Activated CD4-positive, alpha-beta T cell treated with anti-CD3 and anti-CD28 coated beads, Interleukin-2, amount 50 U/mL, for 4 hours (primary cell): ENCODE data around the gene DGCR6L.
A peak's percentile ranks its signal among the peaks of the same experiment; 100 is the strongest.
"Not testable (repeated sequence)": the region's sequence is repeated elsewhere in the genome, so short reads cannot be mapped to it uniquely, and the experiment has no call there.

ENCODE experiments used
- DNase-seq, 2 experiments: peaks; one replicate each; pipeline ENCODE4 v3.0.0-alpha.2; 2020

DGCR6L gene

DNA sequence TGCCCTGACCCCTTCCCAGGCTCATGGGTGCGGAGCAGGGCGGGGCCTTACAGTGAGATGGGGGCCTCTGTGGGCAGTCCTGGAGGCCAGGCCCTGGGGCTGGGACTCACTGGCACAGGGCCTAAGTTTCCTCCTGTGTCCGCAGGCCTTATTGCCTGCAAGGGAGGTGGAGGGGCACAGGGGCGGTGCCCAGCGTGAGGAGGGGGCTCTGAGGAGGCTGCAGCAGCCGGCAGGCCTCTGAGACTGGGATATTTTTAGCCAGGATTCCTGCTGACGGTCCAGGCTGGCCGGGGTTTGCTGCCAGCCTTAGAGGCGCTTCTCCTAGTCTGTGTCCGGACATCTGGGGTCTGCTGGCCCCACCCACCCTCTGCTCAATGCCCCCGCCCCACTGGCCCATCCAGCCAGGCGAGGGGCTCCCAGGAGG, 46.1 kb downstream of the DGCR6L start:
- DNase-seq = no peak

DNA sequence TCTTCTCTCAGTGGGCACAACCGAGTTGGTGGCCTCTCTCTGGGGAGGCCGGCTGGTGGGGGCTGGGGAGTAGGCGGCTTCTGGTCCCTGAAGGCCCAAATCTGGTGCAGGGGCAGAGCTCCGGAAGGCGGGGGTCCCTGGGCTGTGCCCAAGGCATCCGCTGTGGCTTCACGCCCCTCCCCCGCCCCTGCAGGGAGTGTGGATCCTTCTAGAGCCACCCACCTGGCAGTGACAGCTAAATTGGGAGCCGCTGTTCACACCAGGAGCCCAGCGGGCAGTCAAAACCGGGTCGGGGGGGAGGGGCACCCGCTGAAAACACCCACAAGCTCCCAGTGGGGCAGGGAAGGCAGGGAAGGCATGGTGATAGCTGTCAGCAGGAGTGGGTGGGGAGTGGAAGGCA, 47.2 kb downstream of the DGCR6L start:
- no peak for DNase-seq

DNA sequence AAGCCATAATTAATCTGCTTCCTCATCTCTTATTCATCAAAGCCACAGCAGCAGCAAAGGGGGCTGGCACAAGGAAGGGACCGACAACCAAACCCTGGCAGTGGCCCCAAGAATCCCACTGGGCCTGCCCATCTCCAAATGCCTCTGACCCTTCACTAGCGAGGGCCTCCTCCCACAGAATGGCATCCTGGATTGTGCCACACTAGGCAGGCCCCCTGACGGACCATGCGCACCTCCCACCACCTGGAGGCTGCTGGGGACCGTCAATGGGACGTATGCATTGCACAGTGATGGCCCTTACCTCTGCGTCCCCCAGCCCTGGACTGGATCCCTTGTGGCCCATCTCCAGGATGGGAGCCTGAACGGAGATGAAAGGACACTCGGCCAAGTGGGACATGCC, 47.7 kb downstream of the DGCR6L start:
- no peak for DNase-seq

DNA sequence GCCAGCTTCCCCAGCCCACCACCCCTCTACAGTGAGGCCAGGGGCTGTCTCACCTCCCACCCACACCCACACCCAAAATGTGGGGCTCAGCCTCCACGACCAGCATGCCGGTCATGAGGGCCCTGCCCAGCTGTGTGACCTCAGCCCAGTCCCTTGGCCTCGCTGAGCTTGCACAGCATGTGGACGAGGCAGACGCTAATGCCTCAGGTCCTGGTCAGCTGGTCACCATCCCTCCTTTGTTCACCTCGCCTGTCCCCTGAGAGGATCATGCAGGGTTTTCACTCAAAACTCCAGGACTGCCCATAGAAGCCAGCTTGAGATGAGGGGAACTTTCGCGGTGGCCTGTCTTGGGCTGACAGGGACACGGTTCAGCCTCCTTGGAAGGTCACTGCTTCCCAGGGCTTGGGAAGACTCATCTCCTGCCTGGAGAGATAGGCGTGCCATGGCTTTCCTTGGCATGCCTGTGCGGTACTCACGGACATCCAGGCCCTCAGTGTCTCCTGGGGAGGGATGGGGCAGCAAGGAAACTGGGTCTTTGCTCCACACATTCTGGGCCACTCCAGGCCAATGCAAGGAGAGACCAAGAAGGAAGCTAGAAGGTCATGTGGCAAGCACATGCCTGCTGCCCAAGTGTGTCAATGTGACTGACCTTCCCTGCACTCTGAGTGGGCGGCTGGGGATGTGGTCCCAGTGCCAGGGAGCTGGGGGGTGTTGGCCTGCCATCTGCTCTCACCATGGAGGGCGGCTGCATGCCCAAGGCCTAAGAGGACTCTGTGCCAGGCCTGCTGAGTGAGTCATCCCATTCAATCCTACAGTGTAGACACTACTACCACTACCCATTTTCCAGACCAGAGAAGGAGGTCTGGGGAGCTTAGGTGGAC, 48.5 kb downstream of the DGCR6L start:
- no peak for DNase-seq

DNA sequence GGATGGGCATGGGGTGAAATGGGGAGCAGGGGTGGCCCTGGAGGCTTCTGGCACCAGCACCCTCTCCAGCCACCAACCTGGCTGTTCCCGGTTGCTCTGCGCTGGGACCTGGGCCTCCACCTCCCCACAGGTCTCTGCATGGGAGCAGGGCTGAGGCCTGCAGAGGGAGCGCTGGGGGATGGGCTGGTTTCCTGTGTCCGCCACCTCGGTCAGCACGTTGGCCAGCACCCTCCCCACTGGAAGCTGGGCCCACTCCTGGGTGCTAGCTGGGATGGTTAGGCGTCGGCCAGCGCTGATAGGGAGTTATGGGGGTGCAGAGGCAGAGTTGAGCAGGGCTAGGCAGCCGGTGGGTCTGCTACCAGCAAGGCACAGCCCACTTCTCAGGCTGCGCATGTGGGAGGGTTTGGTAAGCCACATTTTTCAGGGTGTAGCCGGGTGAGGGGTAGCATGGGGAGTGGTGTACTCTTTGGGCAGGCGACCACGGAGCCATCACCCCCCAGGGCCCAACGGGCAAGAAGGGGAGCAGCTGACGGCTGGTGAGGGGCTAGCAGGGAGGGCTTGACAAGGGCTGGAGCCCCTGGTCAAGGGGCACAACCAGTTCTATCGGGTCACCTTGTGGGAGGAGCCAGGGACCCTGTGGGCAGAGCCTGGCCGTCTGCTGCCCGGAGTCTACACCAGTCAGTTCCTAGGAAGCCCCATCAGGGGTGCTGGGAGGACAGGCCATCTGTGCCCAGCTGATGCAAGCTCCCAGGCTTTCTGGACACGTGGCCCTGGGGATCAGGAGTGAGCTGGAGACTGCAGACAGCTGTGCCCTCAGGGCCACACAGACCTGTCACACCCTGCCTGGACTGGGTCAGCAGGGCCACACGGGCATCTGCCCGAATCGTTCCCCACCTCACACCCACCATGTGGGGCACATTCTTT, 49.4 kb downstream of the DGCR6L start:
- DNase-seq = not testable (repeated sequence)

DNA sequence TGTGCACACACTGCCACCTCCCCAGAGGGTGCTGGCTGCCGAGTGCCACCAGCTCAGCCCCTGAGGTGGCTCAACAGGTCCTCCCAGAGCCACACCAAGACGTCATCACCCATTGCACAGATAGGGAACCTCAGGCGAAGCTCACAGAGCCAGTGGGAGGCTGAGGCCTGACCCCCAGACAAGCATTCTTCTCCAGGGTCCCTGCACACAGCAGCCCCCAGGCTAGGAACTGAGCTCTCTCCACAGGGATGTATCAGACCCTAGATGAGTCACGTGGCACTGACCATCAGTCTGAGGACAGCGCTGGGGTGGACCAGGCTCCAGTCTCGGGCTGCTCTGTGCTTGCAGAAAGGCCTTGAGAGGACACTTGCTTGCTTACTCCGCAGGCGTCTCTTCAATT, 50.2 kb downstream of the DGCR6L start:
- DNase-seq = not testable (repeated sequence)

DNA sequence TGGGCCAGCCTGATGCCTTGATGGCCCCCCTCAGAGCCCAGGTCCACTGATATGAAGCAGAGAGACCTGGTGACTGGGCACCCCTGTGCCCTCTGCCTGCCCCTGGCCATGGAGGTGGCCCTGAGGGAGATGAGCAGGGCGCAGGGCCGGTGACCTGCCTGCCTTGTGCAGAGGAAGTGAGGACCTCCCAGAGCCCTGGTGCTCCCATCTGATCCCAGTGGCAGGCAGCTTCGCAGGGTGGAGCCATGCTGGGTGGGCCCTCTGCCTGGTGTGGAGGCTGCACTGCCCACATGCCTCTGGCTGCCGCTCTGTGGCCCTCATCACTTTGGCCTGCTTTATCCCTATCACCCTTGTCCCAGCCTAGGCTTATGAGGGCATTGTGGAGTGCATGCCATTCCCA, 50.7 kb downstream of the DGCR6L start:
- DNase-seq = not testable (repeated sequence)

DNA sequence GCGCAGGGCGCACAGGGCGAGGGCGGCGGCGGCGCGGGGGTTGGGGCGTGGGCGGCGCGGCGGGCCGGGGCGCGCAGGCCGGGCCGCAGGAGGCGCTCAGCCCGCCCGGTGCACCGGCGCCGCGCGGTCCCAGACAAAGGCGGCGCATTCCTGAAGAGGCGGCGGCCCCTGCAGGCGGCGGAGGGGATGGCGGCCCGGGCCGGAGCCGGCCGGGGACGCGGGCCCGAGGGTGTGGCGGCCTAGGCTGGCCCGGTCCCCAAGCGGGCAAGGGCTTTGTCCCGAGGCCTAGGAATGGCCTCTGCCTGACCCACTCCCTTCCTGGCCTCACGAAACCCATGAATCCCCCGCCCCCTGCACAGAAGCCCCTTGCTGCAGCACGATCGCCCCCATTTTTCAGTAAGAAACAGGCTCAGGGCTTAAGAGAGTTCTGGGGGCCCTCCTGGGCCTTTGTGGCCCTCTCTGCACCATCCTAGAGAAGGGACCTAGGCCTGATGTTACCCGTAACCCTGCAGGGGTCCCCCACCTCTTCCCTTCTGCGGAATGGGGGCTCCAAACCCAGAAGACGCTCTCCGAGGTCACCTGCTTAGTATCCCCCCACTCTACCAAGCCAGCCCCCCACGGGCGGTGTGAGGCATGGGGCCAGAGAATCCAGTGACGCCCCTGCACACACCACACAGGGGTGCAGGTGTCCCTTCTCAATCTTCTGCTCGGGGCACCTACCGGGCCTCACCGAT, 51.4 kb downstream of the DGCR6L start, which contains the start of gene RTN4R:
Gene RTN4R, minus strand, starts transcription at position 40 of the 734 bp plus-strand sequence. CDS start 226 bp downstream, outside the sequence.
- peak; percentile 17 to 28 for DNase-seq

DNA sequence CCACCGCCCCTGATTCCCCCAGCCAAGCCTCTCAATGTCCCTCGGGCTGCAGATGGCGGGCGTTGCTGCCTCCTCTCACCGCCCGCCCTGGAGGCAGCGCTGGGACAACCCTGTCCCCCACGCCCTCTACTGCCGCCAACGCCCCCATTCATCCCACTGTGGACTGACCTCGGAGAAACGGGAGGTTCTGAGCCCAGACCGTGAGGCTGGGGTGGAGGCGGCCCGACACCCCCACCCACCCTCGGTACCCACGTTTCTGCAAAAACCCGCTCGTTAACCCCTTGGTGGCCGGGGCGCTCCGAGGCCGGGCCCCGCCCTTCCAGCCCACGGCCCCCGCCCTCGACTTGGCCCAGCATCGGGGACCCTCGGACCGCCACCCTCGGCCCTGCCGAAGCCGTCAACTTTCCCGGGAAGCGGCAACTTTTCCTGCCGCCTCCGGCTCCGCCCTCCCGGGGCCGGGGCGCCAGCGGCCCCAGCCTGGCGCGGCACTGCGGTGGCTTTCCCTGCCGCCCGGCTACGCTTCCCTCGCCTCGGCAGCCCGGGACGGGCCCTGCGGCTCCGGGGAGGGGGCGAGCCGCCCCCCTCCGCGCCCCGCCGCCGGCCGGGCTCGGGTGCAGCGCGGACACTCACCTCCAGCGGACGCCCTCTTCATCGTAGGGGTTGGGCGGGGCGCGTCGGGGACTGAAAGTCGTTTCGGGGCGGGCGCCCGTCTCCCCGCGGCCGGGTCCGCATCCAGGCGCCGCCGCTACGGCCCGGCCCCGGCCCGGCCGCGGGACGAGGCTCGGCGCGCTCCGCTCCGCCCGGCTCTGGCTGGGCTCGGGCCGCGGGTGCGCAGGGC, 52.2 kb downstream of the DGCR6L start:
- DNase-seq = no peak

DNA sequence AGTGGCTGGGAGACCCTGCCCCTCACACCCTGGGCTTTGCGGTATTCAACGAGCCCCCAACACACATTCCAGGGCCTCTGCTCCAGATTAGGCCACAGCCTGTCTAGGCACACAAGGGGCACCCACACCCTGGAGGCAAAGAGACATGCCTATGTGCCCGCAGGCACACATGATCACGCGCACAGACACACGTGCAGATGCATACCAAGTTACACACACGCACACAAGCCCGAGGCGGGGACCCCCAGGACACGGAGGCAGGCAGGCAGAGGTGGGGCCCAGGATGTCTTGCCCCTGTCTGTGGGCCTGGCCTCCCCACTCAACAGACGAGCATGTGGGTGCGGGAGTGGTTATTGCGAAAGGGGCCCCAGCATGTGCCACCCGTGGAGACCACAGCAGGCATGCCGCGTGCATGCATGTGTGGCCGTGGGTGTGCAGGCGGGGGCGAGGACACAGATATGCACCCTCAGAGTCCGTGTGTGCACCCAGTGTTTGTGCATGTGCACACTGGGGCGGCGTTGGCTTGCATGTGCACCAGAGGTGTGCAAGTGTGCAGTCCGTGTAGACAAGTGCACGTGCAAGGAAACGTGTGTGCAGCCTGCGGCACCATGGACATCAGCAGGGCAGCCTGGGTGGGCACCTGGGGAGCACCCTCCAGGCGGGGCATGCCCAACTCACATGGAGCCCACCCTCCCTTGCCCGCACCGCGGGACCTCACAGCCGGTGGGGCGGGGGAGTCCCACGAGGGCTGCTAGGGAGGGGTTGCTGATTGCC, 53.0 kb downstream of the DGCR6L start:
- not testable (repeated sequence) for DNase-seq

DNA sequence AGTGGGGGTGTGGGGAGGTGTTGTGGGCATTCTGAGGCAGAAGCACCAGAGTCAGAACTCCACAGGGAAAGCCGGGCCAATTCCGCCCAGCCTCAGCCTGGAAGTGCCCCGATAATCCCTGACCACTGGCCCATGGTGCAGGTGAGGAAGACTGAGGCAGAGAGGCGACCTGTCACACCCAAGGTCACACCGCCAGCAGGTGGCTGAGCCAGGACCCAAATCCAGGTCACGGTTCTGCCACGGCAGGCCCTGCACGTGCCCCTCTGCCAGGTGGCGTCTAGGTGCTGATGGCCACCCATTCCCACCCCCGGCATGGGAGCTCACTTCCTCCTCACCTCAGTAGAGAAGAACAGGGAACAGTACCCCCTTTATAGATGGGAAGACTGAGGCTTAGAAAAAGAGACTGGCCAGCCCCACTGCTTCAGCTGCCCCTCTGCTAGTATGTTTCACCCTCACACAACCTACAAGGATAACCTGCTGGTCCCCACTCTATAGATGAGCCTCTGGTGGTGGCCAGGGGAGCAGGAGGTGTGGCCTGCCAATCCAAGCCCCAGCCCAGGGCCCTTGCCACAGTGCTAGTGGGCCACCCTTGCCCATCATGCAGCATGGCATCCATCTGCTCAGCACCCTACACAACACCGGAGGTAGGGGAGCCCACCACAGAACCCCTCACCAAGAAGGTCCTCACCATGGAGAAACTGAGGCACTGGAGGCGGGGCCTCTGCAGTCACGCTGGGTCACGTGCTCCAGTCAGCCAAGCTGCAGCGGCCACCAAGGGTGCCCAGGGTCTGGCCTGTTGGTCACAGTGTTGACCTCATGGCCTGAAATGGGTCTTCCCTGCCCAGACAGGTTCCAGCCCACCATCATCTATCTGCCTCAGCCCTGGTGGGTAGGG, 53.8 kb downstream of the DGCR6L start:
- DNase-seq = not testable (repeated sequence)

DNA sequence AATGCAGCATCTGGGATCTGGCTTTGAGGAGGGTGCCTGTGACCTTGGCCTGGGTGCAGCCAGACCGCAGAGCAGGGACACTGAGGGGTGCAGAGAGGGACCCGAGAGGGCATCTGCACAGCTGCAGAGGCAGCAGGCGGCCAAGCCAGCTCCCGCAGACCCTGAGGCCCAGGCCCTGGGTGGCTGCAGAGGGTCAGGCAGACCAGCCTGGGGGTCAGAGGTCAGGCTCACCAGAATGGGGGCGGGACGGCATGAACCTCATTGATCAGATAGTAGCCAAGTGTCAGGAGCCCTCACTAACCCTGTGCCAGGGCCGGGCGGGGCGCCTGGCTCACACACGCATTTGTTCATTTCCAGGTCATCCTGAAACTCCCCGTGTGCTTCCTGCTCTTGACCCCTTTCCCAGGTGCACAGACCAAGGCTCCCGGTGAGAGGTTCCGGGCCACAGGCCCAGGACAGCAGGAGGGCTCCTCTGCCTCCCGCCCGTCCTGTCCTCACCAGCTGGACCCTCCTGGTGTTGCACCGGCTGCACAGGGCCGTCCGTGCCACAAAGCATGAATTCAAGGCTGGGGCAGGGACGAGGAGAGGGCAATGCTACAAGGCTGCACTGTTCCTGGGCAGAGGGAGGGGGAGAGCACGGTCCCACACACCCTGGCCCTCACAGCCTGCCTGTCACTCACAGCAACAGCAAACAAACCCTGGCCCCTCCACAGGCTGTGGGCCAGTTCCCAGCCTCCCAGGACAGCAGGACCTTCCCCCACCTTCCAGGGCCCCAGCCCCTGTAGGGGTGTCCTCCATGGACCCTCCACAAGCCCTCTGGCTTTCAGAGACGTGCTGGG, 55.0 kb downstream of the DGCR6L start:
- no peak for DNase-seq
